Measurements from ENCODE around the gene HS3ST3B1. TPM values are rescaled to one million over a fixed set of nuclear protein-coding genes. Genes with fewer than 3 reads are reported as not detected.

Gene HS3ST3B1
- total and polyA plus RNA-seq, 2 experiments from 2014 or later = 8.1 to 17.7 TPM

- no peak for TF ChIP-seq REST (IDR thresholded peaks at IDR 0.05; ENCODE audit: unreplicated experiment)
- no peak for TF ChIP-seq CTCF (conservative IDR thresholded peaks at IDR 0.05; ENCODE audit: low read depth in 2 of 2)
- no peak for TF ChIP-seq ZNF331 (CRISPR knock-in tag; IDR thresholded peaks at IDR 0.05; ENCODE audit: low read depth)
- TF ChIP-seq ETS1 (IDR thresholded peaks at IDR 0.05) = no peak
Measured at GRCh38 chr17:14336418-14336817, 35.5 kb downstream of the HS3ST3B1 start (continued).

- H3K4me1 Mint-ChIP-seq = peaks cover 55% of the 10 kb centered on the region
- no peak for ATAC-seq
- no peak overlapping the region for H3K4me3 Mint-ChIP-seq
- Histone ChIP-seq H3K27ac (ENCODE audit: low read depth) (no peak overlapping the region), H3K4me1 (ENCODE audit: insufficient read depth) (peaks cover 35% of the 10 kb centered on the region), H3K27me3 (ENCODE audit: insufficient read depth) (no peaks in the 10 kb centered on the region), H3K4me3 (no peak overlapping the region), H4K20me1 (replicated peaks; ENCODE audit: insufficient read depth) (no peaks in the 10 kb centered on the region), H3K4me2 (no peak overlapping the region), H3K36me3 (ENCODE audit: insufficient read depth) (no peaks in the 10 kb centered on the region), H3K9me2 (ENCODE audit: insufficient read depth) (no peaks in the 10 kb centered on the region; the same call in 1 of the 2 replicates), H2AFZ (no peak overlapping the region), H3F3A (replicated peaks; ENCODE audit: low read depth) (0 out of 2 replicates have a peak, but pooled peaks cover 3% of the 10 kb centered on the region), H3K79me2 (replicated peaks; ENCODE audit: insufficient read depth) (peaks cover 57% of the 10 kb centered on the region)
- H3K27ac Mint-ChIP-seq = no peak overlapping the region
- DNase-seq (ENCODE audit: low spot score) = no peak
- H3K27me3 Mint-ChIP-seq (ENCODE audit: insufficient read depth, low read depth, poor library complexity) = peaks cover 9% of the 10 kb centered on the region
- TF ChIP-seq CREB1 (CRISPR knock-in tag; IDR thresholded peaks at IDR 0.05; ENCODE audit: low read depth) = no peak
- no peak for TF ChIP-seq EZH2phosphoT487 (IDR thresholded peaks at IDR 0.05; ENCODE audit: unreplicated experiment)
- no peak for TF ChIP-seq POLR2AphosphoS5 (IDR thresholded peaks at IDR 0.05; ENCODE audit: low read depth)
- TF ChIP-seq CTCF (conservative IDR thresholded peaks at IDR 0.05; ENCODE audit: low read depth in 2 of 2) = no peak
- no peak for TF ChIP-seq ZNF331 (CRISPR knock-in tag; IDR thresholded peaks at IDR 0.05; ENCODE audit: low read depth)
- TF ChIP-seq EZH2 (IDR thresholded peaks at IDR 0.05; ENCODE audit: low read depth, unreplicated experiment) = no peak
- TF ChIP-seq NANOG (IDR thresholded peaks at IDR 0.05; ENCODE audit: borderline replicate concordance) = no peak
- no peak for TF ChIP-seq ETS1 (IDR thresholded peaks at IDR 0.05)
- peaks cover 4% of the 10 kb centered on the region; the same call in 2 of the 3 replicates for H3K36me3 Mint-ChIP-seq (ENCODE audit: low read depth)
- peaks cover 3% of the 10 kb centered on the region; the same call in 1 of the 3 replicates for H3K9me3 Mint-ChIP-seq
Measured at GRCh38 chr17:14337596-14338079, 36.8 kb downstream of the HS3ST3B1 start.
